ENCODE measurements around the gene SI. TPM values are rescaled to one million over a fixed set of nuclear protein-coding genes. Genes with fewer than 3 reads are reported as not detected.

SI gene
- total RNA-seq, 1 experiment from 2014 or later = not detected

GRCh38 chr3:165075695-165076094 is 2.6 kb downstream of the SI start:
- WGBS (ENCODE audit: extremely low coverage, insufficient read length, low lambda C conversion rate) = no CpG with 5 or more reads among the region's 1 CpG
- H3K27ac Mint-ChIP-seq = no peak overlapping the region

More at GRCh38 chr3:165075695-165076094, 2.6 kb downstream of the SI start:
- Histone ChIP-seq H2BK20ac (ENCODE audit: low read depth, low read length, poor library complexity, severe bottlenecking) (no peak overlapping the region), H2AK5ac (ENCODE audit: insufficient read length, low read length) (no peak overlapping the region), H3K27ac (ENCODE audit: insufficient read length, low read depth, low read length) (no peak overlapping the region), H2BK120ac (ENCODE audit: low read depth, low read length, poor library complexity, severe bottlenecking) (no peak overlapping the region), H3K27me3 (ENCODE audit: insufficient read depth, low read length) (no peaks in the 10 kb centered on the region), H2BK12ac (ENCODE audit: insufficient read length, low read depth, low read length) (no peak overlapping the region), H4K91ac (ENCODE audit: insufficient read length, low read depth, low read length) (no peak overlapping the region), H3K23ac (ENCODE audit: insufficient read length, low read depth, low read length) (no peak overlapping the region), H3K23me2 (ENCODE audit: insufficient read length, low read depth, low read length, poor library complexity, severe bottlenecking) (no peaks in the 10 kb centered on the region), H3K9me3 (ENCODE audit: control insufficient read depth, low read depth, low read length) (no peaks in the 10 kb centered on the region), H3K18ac (ENCODE audit: insufficient read length, low read depth, low read length) (no peak overlapping the region), H3K56ac (ENCODE audit: insufficient read length, low read depth, low read length) (no peak overlapping the region), H4K5ac (ENCODE audit: insufficient read length, low read depth, low read length) (no peak overlapping the region), H3K4me1 (ENCODE audit: insufficient read depth, low read length) (no peaks in the 10 kb centered on the region), H3K4me2 (ENCODE audit: insufficient read depth, insufficient read length, low read length) (no peak overlapping the region), H3K79me2 (ENCODE audit: insufficient read depth, low read length) (no peaks in the 10 kb centered on the region), H3K9ac (ENCODE audit: extremely low read depth, insufficient read length, low read length) (no peak overlapping the region), H2AFZ (ENCODE audit: low read length) (no peak overlapping the region), H3T11ph (ENCODE audit: low read length) (no peak overlapping the region), H3K4ac (ENCODE audit: low read depth, low read length) (no peak overlapping the region), H3K79me1 (ENCODE audit: insufficient read depth, low read depth, low read length, poor library complexity, severe bottlenecking) (no peaks in the 10 kb centered on the region), H3K14ac (ENCODE audit: insufficient read depth, low read length) (no peak overlapping the region), H2BK5ac (ENCODE audit: insufficient read length, low read length) (no peak overlapping the region), H4K8ac (replicated peaks; ENCODE audit: insufficient read length, low read depth, low read length) (no peak overlapping the region), H2BK15ac (ENCODE audit: low read depth, low read length) (no peak overlapping the region), H4K20me1 (ENCODE audit: control insufficient read depth, insufficient read depth, insufficient read length) (no peaks in the 10 kb centered on the region)
- TF ChIP-seq CTCF (conservative IDR thresholded peaks at IDR 0.05) = no peak
- DNase-seq = no peak
- Mint-ChIP-seq H3K9me3 (no peaks in the 10 kb centered on the region), H3K4me3 (no peak overlapping the region), H3K36me3 (ENCODE audit: insufficient read depth in 1 of 3, low read depth in 3 of 3) (no peaks in the 10 kb centered on the region), H3K27me3 (ENCODE audit: low read depth) (no peaks in the 10 kb centered on the region), H3K4me1 (no peaks in the 10 kb centered on the region)
